Measurements from ENCODE around the gene MYL5. TPM values are rescaled to one million over a fixed set of nuclear protein-coding genes. Genes with fewer than 3 reads are reported as not detected.

Gene MYL5
- total RNA-seq, 1 experiment from 2014 or later = 29.8 TPM

- POLR2A ChIA-PET (ENCODE audit: unreplicated experiment) = interaction anchor here (0.7 kb wide), 1 partner anchor 609 kb away, joined by 3 read pairs; no protein-coding TSS in a partner anchor
- Histone ChIP-seq H3K27me3 (ENCODE audit: insufficient read depth, low read depth) (no peaks in the 10 kb centered on the region), H3K36me3 (ENCODE audit: low read depth) (no peaks in the 10 kb centered on the region), H3K4me2 (no peak overlapping the region), H3K9me3 (ENCODE audit: insufficient read depth, low read depth) (no peaks in the 10 kb centered on the region), H3F3A (ENCODE audit: insufficient read depth, low read depth) (peaks cover 10% of the 10 kb centered on the region; the same call in 1 of the 2 replicates), H2AFZ (no peak overlapping the region), H3K9me2 (ENCODE audit: insufficient read depth) (no peaks in the 10 kb centered on the region), H4K20me1 (ENCODE audit: insufficient read depth) (no peaks in the 10 kb centered on the region), H3K27ac (no peak overlapping the region), H3K79me2 (ENCODE audit: low read depth) (no peaks in the 10 kb centered on the region), H3K4me1 (replicated peaks; ENCODE audit: insufficient read depth) (peaks cover 19% of the 10 kb centered on the region), H3K4me3 (no peak overlapping the region)
- no TSS peak for BruUV-seq (replicated peaks)
- CTCF ChIA-PET = no interaction called here
- intact Hi-C loops (cut with micrococcal nuclease; ENCODE audit: unreplicated experiment) = no loop called here
- TF ChIP-seq EZH2 (IDR thresholded peaks at IDR 0.05; ENCODE audit: low read depth) (no peak), CTCF (conservative IDR thresholded peaks at IDR 0.05) (peak; percentile 82)
- peak in 1 of 2 experiments; percentile 39 for DNase-seq
These were observed 9.8 kb downstream of the MYL5 start for GRCh38 chr4:683982-684622.

GRCh38 chr4:684623-685327 lies 10.4 kb downstream of the MYL5 start:
- no peak for DNase-seq
- Histone ChIP-seq H3K79me2 (ENCODE audit: low read depth) (no peaks in the 10 kb centered on the region), H3K4me1 (replicated peaks; ENCODE audit: insufficient read depth) (peaks cover 19% of the 10 kb centered on the region), H3K27ac (no peak overlapping the region), H3K4me3 (no peak overlapping the region), H3F3A (ENCODE audit: insufficient read depth, low read depth) (peaks cover 11% of the 10 kb centered on the region; the same call in 1 of the 2 replicates), H3K4me2 (no peak overlapping the region), H4K20me1 (ENCODE audit: insufficient read depth) (no peaks in the 10 kb centered on the region), H2AFZ (no peak overlapping the region), H3K27me3 (ENCODE audit: insufficient read depth, low read depth) (no peaks in the 10 kb centered on the region), H3K9me2 (ENCODE audit: insufficient read depth) (no peaks in the 10 kb centered on the region), H3K9me3 (ENCODE audit: insufficient read depth, low read depth) (no peaks in the 10 kb centered on the region), H3K36me3 (ENCODE audit: low read depth) (no peaks in the 10 kb centered on the region)
- no TSS peak for BruUV-seq (replicated peaks)
- no peak for TF ChIP-seq EZH2 (IDR thresholded peaks at IDR 0.05; ENCODE audit: low read depth)
- TF ChIP-seq CTCF (conservative IDR thresholded peaks at IDR 0.05) = no peak
- ChIA-PET CTCF (no interaction called here), POLR2A (ENCODE audit: unreplicated experiment) (interaction anchor here (0.7 kb wide), 1 partner anchor 608 kb away, joined by 3 read pairs; no protein-coding TSS in a partner anchor)
- intact Hi-C loops (cut with micrococcal nuclease; ENCODE audit: unreplicated experiment) = no loop called here

- Histone ChIP-seq H3K79me2 (ENCODE audit: low read depth) (no peaks in the 10 kb centered on the region), H3K9me2 (ENCODE audit: insufficient read depth) (no peaks in the 10 kb centered on the region), H4K20me1 (ENCODE audit: insufficient read depth) (no peaks in the 10 kb centered on the region), H3K4me1 (replicated peaks; ENCODE audit: insufficient read depth) (peaks cover 19% of the 10 kb centered on the region), H3K27ac (no peak overlapping the region), H3K36me3 (ENCODE audit: low read depth) (no peaks in the 10 kb centered on the region), H3K4me3 (no peak overlapping the region), H3K4me2 (no peak overlapping the region), H3F3A (ENCODE audit: insufficient read depth, low read depth) (peaks cover 11% of the 10 kb centered on the region; the same call in 1 of the 2 replicates), H2AFZ (no peak overlapping the region), H3K9me3 (ENCODE audit: insufficient read depth, low read depth) (no peaks in the 10 kb centered on the region), H3K27me3 (ENCODE audit: insufficient read depth, low read depth) (no peaks in the 10 kb centered on the region)
- DNase-seq = no peak
- ChIA-PET CTCF (no interaction called here), POLR2A (ENCODE audit: unreplicated experiment) (no interaction called here)
- no peak for TF ChIP-seq EZH2 (IDR thresholded peaks at IDR 0.05; ENCODE audit: low read depth)
- no peak for TF ChIP-seq CTCF (conservative IDR thresholded peaks at IDR 0.05)
- no TSS peak for BruUV-seq (replicated peaks)
- intact Hi-C loops (cut with micrococcal nuclease; ENCODE audit: unreplicated experiment) = loop anchor here (2.0 kb wide), 1 partner anchor 19 kb away; the partner anchor contains the start of gene PCGF3
These were observed 11.5 kb downstream of the MYL5 start for GRCh38 chr4:685679-686412.

Data from PC-9 (cell line).